GM12865 (cell line): Measurements from ENCODE around the gene SLCO6A1.

Source experiments
- DNase-seq: peaks from one replicate; pipeline ENCODE4 v3.0.0; 2010; ENCODE audit warnings: low read depth
- H3K4me3 ChIP-seq: 2 replicates; pipeline ENCODE4 v1.5.1; 2011; ENCODE audit warnings: mild to moderate bottlenecking, low read depth, low read length, control low read depth
- TF ChIP-seq, protein P1 (sequence below): IDR thresholded peaks from 2 replicates; pipeline ENCODE4 v1.5.1; 2011; ENCODE audit warnings: low read length, control low read depth, low read depth, inconsistent platforms; ENCODE audit not compliant: insufficient read depth; ENCODE audit errors: missing control alignments

Gene SLCO6A1, protein sequence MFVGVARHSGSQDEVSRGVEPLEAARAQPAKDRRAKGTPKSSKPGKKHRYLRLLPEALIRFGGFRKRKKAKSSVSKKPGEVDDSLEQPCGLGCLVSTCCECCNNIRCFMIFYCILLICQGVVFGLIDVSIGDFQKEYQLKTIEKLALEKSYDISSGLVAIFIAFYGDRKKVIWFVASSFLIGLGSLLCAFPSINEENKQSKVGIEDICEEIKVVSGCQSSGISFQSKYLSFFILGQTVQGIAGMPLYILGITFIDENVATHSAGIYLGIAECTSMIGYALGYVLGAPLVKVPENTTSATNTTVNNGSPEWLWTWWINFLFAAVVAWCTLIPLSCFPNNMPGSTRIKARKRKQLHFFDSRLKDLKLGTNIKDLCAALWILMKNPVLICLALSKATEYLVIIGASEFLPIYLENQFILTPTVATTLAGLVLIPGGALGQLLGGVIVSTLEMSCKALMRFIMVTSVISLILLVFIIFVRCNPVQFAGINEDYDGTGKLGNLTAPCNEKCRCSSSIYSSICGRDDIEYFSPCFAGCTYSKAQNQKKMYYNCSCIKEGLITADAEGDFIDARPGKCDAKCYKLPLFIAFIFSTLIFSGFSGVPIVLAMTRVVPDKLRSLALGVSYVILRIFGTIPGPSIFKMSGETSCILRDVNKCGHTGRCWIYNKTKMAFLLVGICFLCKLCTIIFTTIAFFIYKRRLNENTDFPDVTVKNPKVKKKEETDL

DNA sequence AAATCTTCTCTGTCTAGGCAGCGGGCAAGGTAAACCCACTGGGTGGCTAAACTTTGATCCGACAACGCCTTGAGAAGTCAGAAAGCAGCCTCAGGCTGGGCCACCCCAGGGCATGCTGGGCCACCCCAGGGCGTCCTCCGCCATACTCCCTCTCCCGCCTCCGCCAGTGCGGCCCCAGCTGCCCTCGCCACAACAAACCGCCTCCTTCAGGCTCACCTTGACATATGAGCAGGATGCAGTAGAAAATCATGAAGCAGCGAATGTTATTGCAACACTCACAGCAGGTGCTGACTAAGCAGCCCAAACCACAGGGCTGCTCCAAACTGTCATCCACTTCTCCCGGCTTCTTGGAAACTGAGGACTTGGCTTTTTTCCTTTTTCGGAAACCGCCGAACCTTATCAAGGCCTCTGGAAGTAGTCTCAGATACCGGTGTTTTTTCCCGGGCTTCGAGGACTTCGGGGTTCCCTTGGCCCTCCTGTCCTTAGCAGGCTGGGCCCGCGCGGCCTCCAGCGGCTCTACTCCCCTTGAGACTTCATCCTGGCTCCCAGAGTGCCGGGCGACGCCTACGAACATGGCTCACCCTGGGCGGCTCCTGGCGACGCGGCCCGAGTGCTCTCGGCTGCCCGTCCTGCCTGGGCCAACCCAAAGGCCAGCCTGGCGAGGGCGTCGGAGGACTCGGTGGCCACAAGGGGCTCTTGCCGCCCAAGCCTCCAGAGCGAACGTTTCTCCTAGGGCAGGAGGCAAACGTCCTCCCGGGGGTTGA is at the start of gene SLCO6A1:
SLCO6A1 (minus strand) TSS at position 731 of the 764 bp plus-strand sequence; CDS start at position 574, 157 bp downstream.
- DNase-seq: no peak
- TF ChIP-seq, protein P1, sequence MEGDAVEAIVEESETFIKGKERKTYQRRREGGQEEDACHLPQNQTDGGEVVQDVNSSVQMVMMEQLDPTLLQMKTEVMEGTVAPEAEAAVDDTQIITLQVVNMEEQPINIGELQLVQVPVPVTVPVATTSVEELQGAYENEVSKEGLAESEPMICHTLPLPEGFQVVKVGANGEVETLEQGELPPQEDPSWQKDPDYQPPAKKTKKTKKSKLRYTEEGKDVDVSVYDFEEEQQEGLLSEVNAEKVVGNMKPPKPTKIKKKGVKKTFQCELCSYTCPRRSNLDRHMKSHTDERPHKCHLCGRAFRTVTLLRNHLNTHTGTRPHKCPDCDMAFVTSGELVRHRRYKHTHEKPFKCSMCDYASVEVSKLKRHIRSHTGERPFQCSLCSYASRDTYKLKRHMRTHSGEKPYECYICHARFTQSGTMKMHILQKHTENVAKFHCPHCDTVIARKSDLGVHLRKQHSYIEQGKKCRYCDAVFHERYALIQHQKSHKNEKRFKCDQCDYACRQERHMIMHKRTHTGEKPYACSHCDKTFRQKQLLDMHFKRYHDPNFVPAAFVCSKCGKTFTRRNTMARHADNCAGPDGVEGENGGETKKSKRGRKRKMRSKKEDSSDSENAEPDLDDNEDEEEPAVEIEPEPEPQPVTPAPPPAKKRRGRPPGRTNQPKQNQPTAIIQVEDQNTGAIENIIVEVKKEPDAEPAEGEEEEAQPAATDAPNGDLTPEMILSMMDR: no peak
- no peak within 1 kb of the TSS for H3K4me3 ChIP-seq

DNA sequence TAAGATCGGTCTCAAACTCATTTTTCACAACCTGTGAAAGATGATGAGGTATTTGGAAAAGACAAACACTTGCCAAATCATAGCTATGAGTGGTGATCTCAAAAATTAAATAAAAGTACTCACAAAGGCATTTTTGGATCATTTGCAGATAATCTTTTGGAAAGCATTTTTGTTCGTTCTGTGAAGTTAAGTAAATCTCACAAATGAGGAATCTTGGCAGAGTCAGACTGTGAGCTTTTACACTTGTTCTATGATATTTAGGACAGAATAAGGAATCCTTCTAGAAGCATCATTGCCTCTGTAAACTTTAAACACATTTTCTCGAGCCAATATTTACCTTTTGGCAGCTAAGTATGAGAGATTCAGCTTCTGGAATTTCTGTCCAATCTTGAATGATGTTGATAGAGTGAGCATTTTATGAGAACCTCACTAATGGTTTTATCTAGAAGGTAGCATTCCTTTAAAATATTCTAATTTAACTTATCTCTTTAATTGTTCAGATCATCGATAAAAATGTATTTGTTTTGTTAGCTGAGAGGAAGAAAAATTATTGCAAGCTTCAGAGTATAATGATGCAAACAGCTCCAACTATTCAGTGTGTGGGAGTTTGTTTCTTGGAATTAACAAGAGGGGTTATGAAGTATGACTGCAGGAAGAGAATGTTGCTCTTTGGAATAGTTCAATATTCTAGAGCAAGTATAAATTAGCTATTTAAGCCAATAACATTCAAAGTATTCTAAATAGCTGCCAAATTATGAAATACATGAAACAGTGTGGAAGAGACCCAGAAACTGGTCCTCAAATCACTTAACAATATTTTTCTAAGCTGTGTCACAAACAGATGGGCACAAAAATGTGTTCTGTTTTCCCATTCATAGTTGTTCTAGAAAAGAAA is 48.6 kb upstream of the SLCO6A1 start:
- TF ChIP-seq, protein P1: no peak
- DNase-seq: no peak
- H3K4me3 ChIP-seq: no peak overlapping the region

DNA sequence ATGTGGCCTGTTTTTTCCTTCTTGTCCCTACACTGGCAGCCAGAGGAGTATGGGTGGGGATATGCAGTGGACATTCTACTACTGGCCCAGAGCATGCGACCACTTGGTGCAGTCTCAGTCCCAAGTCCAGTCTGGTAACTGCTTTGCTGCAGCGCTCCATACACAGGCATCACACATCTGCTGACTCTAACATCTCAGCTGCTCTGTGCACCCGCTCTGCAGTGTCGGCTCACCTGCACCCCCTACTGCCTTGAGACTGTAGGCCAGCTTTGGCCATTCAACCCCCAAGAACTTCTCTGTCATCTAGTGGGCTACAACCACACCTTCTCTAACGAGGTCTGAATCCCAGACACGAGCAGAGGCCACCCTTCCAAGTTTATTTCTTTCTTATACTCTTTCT is 46.4 kb upstream of the SLCO6A1 start:
- peak; percentile 55 for DNase-seq
- no peak overlapping the region for H3K4me3 ChIP-seq
- TF ChIP-seq, protein P1: peak; percentile 57

DNA sequence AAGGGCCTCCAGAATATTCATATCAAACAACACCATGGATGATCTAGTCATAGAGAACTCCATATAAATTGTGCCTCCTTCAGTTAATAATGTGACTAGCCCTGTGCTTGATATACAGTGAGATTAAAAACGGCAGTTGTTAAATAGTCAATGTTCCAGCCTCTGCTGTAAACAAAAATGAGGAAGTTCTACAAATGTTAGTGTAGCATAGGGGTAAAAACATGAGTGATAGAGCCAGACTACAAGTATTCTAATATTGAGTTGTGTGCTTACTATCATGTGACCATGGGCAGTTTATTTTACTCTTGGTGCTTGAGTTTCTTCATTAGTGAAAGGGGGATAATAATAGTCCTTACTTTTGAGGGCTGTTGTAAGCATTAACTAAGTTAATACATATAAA is 43.3 kb upstream of the SLCO6A1 start:
- no peak for DNase-seq
- no peak overlapping the region for H3K4me3 ChIP-seq
- TF ChIP-seq, protein P1: no peak

DNA sequence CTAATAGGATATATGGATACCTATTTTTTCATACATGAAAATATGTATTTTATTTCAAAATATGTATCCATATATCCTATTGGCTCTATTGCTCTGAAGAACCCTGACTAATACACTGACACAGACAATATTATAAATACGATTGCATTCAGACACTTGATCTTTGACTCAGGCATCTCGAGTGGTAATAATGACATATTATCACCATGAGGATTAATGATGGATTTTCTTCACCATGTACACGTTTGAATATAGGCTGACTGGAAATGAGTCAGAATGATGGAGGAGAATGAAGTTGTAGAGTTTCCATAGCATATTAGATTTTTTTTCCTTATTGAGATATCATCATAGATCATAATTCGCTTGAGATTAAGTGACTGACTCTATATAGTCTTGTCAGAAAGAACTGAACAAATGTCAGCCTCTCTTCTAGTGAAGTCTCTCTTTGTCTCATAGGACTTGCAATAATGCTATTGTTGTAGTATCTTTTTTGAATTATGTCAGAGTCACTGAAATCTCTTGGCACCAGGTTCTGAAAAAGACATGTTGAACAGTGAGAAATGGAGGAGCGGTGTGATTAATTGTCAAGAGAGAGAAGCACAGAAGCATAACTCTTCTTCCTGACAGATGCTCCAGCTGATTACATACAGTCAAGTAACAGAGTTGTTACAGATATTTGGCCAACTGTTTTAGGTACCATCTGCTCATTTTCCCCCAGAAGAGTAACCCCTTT is 41.4 kb upstream of the SLCO6A1 start:
- H3K4me3 ChIP-seq: no peak overlapping the region
- DNase-seq: no peak
- TF ChIP-seq, protein P1: no peak

DNA sequence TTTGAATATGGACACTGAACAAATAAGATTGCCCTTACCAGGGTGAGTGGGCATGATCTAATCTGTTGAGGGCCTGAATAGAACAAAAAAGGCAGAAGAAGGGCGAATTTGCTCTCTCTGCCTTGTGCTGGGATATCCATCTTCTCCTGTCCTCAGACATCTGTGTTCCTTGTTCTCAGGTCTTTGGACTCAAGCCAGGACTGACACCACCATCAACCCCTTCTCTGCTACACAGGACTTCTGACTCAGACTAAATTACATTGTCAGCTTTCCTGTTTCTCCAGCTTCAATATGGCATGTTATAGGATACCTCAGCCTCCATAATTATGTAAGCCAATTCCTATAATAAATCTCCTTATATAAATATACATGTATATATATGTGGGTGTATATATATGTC is 40.8 kb upstream of the SLCO6A1 start:
- DNase-seq: no peak
- TF ChIP-seq, protein P1: no peak
- no peak overlapping the region for H3K4me3 ChIP-seq
